GM18498 (cell line): ENCODE results near the gene PSAP.
A peak's percentile ranks its signal among the peaks of the same experiment; 100 is the strongest.

Experiments used
- ATAC-seq: cut with Tn5 transposase; IDR thresholded peaks from one replicate; pipeline ENCODE4 v1.9.1; 2021; ENCODE audit warnings: mild to moderate bottlenecking, moderate library complexity; ENCODE audit not compliant: unreplicated experiment

PSAP gene

DNA sequence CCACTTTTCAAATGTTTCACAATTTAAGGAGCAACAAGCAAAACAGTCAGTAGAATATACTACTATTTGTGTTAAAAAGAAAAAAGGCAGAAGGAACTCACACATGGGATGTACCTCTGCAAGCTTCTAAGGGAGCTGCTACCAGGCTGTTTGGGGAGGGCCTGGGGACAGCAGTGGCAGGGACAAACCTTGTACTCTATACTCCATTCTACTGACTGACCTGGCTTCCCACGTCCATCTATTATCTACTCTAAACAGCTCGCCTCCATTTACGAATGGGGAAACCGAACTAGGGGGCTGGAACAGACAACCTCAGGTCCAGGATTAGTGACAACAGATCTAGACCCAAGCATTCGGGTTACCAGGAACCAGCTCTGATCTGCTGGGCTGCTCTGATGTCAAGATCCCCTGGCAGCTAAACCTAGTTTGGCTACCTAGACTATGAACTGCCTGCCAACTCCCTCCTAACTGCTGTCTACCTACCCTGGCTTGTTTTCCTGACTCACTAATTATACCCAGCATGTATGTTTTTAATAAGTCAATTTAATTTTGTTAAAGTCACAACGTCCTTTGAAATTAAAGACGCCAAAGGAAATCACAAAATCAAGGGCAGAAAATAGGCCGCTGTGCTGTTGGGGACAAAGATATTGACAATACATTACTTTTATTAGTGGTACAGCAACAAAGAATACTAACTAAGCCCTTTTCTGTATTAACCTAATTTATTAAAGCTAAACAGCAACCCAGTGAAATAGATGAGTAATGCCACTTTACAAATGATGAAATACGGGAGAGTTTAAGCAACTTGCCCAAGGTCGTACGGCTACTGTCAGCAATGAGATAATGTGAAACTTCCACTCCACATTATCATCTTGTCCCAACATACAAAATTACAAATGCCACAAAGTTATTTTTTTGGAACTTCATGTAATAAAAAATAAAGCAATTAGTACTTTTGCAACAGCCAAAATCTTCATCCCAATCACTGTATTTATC is 5.3 kb downstream of the PSAP start:
- ATAC-seq = no peak

DNA sequence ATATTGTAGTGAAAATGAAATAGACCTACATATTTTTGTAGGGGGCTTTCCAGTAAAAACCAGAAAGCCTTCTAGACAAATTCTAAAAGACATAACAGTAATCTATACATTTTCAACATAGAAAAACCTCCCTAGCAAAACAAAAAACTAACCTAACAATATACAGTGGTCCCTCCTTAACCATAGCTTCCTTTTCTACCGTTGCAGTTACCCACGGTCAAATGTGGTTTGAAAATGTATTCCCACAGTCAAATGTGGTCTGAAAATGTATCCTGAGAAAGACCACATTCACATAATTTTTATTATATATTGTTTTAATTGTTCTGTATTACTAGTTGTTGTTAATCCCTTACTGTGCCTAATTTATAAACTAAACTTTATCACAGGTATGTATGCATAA is 6.4 kb downstream of the PSAP start:
- no peak for ATAC-seq

DNA sequence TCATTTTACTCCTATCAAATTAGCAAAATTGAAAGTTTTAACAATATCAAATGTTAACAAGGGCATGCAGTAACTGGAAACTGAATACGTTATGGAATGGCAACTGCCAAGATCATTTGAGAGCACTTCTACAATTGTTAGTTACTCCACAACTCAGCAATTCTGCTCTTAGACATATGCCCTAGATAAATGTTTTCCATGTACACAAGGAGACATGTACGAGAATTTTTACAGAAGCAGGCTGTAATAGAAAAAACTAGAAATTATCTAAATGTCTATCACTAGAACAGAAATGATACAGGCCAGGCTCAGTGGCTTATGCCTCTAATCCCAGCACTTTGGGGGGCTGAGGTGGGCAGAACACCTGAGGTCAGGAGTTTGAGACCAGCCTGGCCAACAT is 7.0 kb downstream of the PSAP start:
- ATAC-seq = no peak

DNA sequence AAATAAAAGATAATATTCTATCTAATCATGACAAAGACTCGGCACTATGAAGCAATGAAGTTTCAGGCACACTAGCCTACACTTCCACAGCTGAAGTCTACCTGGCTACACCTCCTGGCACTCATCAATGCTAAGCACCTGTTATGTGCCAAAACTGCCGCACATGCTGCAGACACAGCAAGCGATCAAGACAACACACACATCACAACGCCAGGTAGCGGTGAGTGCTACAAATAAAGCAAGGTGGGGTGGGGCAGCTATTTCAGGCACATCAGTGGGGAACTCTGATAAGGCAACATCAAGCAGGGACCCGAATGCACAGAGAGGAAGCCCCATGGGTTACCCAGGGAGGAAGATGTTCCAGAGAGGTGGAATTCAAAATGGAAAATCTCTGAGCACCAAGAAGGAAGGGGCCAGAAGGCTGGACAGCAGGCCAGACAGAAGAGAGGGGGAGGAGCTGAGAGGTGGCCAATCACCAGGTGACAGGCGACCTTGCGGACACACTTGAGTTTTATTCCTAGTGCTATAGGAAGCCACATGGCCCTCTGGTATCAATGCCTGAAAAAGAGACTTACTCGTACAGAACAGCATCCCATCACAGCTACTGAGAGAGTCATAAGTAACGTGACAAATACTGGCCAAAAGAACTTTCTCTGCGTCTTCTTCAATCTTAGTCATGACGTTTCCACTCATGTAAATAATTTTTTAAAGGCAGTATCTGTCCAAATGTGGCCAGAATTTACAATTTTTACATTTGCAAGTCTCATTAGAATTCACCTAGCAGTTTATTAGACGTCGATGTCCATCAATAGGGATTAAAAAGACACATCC is 8.0 kb downstream of the PSAP start:
- no peak for ATAC-seq

DNA sequence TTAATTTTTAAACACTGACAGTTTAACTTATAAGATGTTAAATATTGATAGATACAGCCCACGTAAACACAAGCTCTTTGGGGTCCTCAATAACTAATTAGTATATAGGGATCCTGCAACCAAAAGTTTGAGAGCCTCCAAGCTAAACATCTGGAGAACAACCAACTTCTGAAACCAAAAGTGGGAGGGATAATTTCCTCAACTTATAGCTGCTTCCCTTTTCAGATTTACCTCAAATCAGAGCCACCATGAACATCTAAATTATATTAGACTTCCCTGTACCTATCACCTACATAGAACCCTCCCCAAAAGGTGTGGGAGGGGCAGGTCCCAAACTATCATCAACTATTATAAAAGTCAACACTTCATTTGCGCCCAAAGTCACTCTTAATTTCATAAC is 8.6 kb downstream of the PSAP start:
- no peak for ATAC-seq

DNA sequence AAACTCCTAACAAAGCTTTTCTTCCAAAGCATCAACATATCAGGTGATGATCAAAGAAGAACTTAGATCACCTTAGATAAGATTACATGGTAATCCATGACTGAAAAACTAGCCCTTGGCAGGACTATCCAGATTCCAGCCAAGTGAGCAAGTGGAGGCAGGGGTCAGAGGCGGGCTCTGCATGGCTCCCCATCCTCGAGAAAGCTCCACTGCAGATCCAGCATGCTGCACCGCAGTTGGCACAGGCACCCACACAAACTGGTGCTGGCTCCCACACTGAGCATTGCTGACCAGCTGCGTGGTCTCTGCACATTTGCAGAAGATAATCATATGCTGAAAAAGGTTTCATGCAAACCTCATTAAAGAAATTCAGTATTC is 10.1 kb downstream of the PSAP start:
- ATAC-seq = no peak

DNA sequence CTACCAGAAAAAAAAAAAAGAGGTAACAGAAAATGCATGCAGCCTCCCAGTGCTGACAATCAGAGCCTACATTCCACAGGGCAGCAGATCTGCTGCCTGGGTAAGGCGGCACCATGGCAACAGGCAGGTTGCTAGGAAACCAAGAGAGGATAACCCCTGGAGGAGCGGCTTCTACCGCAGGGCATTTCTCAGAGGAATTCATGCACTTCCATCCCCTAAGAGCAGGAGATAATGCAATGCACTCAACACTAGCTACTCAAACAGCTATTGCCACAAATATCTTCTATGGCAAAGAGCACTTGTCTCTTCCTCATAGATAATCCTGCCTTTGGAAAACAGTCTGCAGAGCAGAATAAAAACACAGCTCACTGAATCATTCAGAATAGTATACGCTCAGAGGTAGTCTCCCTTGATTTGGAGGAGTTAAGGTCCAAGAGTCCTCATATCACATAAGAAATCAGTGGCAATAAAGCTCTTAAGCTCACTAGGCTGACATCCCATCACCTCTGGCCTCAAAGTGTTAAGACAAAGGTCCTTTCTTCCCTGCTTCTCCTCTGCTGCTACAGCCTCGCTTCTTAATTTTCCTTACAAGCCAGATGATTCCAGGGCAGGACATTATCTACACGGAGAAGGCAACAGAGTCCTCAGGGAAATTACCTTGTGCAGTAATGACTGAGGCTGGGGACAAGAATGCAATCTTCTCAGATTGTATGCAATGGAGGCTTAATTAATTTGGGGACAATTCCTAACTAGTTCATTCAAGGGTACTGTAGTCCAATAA is 10.7 kb downstream of the PSAP start:
- ATAC-seq = no peak

DNA sequence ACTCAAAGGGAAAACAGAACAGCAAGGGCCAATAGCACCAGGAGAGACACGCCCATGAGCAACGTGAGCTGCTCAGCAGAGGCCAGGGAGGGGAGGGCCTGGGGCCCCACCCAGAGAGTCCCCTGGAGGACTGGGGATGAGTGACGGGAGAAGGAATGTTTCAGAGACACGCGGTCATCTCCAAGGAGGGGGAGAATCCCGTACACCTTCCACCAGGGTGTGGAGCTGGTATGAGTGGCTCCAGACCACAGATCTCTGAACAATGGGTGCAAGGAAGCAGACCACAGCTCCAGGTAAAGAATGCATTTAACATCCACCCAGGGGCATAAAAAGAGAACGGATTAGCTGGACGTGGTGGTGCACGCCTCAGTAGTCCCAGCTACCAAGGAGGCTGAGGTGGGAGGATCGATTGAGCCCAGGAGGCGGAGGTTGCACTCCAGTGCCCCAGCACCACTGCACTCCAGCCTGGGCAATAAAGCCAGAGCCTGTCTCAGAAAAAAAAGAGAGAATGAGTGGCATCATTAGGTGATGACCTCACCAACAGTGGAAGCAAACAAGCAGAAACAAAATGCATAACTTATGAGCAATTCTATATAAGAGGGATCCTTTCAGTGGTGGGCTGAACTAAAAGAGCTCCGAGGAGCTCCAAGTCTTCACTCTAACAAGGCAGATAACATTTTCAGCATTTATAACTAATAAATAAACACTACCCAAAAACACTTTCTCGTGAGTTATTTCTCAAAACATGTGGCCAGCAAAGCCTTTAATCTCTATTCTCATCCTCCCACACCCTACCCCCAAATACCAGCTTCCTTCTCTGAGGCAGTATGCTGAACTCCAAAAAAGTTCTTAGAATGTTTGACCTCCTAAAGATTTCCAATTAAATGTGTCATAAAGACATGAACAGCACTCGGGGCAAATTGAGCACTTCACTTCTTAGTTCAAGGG is 12.5 kb downstream of the PSAP start:
- ATAC-seq = no peak

DNA sequence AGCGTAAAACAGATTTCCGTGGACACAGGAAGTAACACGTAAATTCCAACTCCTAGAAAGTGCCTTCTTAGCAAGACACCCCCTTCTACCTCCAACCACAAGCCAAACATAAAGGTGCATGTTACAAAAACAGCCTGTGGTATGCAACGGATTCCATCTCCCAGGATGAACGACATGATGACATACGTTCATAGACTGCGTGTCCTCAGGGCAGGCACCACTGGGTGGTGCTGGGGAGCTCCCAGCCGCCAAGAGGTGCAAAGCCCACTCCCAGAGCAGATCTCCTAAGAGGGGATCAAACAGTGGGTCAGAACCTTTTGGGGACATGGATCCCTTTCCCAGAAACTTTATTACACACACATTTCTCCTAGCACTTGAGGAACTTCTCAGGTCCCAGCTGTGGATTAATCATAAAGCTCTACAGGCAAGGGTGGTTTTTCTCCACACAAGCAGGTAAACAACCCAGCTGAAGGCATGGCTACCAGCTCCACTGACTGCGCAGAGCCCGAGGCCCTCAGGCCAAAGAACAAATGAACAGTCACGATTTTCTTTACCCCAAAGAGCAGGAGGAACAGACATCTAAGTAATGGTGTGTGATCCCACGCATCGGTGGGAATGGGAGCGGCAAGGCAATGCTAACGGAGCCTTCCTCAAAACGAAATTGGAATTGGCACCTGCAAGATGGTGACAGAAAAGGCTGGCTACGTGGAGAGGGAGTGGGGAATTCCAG is 13.8 kb downstream of the PSAP start:
- no peak for ATAC-seq

DNA sequence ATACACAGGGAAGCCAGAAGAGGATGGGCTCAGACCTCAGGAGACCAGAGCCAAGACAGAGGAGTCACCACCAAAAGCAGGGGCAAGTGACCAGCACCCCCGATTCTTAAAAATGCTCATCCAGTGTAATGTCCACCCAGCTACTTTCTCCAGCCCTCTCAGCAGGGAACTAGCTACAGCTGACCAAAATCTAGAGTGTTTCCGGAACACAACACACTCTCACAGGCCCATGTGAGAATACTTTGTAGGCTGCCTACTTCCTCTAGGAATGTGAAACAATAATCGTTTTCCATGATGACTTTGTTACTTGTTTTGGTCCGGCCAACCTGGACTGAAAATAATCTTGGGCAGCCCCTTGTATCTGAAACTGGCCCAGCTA is 14.5 kb downstream of the PSAP start:
- peak; percentile 32 for ATAC-seq

DNA sequence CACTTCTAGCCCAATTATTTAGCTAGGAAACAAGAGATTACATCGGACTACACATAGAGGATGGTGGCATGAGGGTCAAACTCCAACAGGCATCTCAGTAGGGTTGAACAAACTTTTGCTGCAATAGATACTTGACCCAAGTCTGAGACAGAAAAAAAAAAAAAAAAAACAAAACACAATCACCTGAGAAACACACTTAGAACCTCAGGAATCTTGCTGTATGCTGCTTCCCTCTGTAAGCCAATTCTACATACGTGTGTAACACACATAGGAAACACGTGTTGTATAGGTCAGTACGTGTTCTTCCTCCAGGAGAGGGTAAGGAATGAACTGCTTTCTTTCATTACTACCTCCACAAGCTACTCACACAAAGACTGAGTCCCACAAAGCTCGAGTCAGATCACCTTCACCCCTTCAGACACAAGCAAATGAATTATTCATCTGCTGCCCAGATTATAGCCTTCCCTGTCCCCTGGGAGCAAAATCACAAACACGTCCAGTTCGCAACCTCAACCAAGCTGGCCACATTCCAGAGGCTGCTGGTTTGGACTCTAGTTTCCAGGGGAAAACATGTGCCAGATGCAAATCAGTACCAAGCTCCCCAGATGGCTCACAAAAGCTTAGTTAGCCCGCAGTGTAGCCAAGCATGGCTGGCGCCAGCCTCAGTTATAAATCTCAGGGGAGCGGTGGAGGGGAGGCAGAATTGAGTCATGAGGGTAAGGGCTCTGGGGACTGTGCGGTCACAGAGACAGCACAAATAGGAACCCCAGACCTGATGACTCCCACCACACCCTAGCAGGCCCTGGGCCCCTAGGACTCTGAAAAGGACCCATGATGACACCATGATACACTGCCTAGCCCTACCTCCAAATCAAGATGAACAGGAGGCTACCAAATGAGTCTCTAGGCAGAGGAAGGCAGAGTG is 15.1 kb downstream of the PSAP start:
- peak; percentile 86 for ATAC-seq

DNA sequence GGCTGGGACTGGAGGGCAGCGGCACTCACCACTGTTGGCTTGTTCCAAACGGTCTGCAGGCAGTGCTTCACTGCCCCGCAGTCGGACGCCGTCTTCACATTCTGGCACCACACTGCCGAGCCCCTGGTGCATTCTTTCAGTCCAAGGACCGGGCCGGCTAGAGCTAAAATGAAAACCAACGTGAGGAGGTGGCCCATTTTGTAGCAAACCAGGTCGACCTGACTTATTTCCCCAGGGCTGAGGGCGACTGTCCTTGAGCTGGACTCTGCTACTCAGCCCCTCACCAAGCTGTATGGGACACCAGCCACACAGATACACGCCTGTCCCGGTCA is 16.7 kb downstream of the PSAP start:
- no peak for ATAC-seq

DNA sequence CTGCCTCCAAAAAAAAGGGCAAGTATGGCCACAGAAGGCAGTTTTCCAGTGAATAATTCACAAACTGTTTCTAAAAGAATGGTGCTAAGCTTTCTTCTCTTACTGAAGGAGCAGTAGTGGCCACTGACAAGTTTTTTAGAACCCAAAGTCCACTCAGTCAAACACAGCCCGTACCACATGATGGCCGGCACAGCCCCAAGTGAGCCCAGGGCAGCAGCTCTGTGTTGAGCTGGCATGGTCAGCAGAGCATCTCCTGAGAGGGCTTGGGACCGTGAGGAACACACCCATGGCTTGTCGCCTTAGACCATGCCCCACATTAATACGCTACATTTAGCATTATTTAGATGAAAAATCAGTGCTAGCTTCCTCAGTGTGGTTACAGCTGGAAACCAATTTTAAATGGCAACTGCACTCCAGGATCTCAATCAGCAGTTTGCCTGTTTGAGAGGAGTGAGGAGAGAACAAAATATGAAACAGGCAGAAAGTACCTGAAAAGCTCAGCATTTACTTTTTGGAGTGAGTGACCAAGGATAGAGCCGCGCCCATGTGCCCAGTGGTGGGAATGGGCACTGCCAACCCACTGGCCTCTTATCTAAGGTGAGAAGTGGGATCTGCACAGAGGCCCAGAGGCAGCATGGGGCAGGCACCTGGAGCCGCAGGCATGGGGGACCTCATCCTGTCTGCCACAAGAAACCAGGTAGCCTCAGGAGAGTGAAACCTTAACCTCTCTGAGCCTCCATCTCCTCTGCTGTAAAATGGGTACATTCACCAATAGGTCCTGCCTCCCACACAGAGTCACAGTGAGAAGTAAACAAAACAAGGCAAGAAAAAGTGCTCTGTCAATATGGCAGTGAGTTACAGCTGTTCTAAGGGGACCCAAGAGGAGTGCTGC is 17.4 kb downstream of the PSAP start:
- no peak for ATAC-seq

DNA sequence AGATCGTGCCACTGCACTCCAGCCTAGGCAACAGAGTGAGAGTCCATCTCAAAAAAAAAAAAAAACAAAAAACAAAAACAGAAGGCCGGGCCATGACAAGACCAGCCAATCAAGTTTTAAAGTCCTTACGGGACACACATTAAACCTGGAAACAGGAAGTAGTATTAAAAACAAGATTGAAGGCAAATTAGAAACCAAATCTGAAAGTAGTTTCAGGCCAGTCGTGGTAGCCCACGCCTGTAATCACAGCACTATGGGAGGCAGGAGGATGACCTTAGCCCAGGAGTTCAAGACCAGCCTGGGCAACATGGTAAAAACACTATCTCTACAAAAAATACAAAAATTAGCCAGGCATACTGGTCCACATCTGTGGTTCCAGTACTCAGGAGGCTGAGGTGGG is 18.1 kb downstream of the PSAP start:
- no peak for ATAC-seq

DNA sequence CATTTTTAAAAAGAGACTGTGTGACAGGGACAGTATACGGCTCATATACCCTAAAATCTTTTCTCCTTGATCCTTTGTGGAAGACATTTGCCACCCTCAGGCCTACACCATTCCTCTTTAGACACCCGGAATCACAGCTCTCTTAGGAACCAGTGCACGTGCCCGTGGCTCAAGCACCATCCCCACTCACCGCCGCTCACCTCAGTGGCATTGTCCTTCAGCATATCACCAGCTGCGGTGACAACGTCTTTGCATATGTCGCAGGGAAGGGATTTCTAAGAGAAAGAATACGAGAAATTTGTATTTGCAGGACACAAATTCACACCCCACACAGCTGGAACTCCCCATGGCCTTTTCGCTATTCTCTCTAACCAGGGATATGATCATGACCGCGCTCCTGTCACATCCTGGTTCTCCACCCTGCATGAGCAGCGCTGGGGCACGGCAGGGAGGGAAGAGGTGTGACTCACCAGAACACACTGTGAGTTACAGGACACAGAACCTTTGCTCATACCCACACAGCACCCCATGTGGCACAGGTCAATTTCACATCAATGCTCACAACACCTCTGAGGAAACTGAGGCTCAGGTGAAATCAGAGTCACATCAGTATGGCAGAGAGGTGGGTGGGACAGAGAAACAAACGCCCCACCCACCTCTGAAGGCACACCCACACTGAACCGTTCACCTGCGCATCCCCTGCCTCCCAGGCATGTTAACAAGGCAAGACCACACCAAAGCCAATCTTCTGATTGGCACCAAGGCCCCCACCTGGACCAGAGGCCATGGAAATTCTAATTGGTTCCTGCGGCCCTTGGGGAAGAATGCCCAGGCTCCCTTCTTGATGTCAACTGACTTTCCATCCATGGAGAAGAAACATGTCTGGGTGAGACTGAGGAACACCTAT is 19.2 kb downstream of the PSAP start:
- no peak for ATAC-seq

DNA sequence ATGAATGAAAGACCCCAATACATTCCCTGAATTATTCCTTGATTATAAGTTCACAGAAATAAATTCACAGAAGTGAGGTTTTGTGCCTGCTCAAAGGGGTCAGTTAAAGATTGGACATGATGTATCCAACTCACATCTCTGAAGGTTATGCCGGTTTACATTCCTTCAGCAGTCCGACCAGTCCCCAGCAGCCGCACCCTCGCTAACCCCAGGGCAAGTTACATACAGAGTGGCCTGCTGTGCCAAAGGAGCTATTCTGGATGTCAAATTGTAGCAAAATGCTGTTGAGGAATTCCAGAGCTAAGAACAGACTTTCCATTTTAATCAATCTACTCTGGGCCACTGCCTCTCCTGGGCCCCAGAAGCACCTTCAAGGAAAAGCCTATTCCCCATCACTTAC is 20.3 kb downstream of the PSAP start:
- no peak for ATAC-seq

DNA sequence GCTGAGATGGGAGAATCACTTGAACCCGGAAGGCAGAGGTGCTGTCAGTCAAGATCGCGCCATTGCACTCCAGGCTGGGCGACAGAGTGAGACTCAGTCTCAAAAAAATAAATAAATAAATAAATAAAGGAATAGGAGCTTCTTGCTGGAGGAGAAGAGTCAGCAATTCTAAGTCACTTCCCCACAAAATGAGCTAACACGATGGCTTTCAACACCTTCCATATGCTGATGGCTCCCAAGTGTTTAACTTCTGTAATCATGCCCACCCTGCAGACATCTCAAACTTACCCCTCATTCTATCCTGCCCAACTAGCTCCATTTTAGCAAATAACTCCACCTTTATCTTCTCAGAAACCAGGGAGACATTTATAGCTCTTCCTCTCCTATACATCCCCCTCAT is 21.2 kb downstream of the PSAP start:
- ATAC-seq = no peak
